NCI-H1092 treated with DMSO at 0.1 percent for 48 hours (cell line): ENCODE measurements around the gene IL36RN.

Experiments used
- DNase-seq: peaks from one replicate; lab custom pipeline; 2025; lab: John Stamatoyannopoulos, UW

The IL36RN gene

GRCh38 chr2:113050921-113051895 is 7.8 kb upstream of the IL36RN start:
- no peak for DNase-seq

GRCh38 chr2:113052396-113052917 is 6.5 kb upstream of the IL36RN start, which contains the start of gene IL36B:
IL36B (minus strand) TSS chr2:113052867.
- DNase-seq = no peak

GRCh38 chr2:113053666-113054065 is 5.3 kb upstream of the IL36RN start:
- no peak for DNase-seq

- DNase-seq = no peak
Observed at GRCh38 chr2:113054066-113054465, 4.9 kb upstream of the IL36RN start.

- no peak for DNase-seq
Observed at GRCh38 chr2:113056521-113056920, 2.5 kb upstream of the IL36RN start.

- DNase-seq = no peak
Observed at GRCh38 chr2:113057117-113057516, 1.9 kb upstream of the IL36RN start.

- DNase-seq = no peak
Observed at GRCh38 chr2:113058411-113058994, 495 bp upstream of the IL36RN start.

GRCh38 chr2:113060396-113060795 is 1.4 kb downstream of the IL36RN start:
- DNase-seq = no peak

- DNase-seq = no peak
Observed at GRCh38 chr2:113060796-113061195, 1.8 kb downstream of the IL36RN start.

GRCh38 chr2:113061241-113061640 is 2.2 kb downstream of the IL36RN start:
- no peak for DNase-seq

- DNase-seq = no peak
Observed at GRCh38 chr2:113061896-113062770, 3.1 kb downstream of the IL36RN start.

- no peak for DNase-seq
Observed at GRCh38 chr2:113064281-113064680, 5.3 kb downstream of the IL36RN start.

GRCh38 chr2:113064898-113065297 is 5.9 kb downstream of the IL36RN start:
- no peak for DNase-seq

- DNase-seq = no peak
Observed at GRCh38 chr2:113067681-113068080, 8.7 kb downstream of the IL36RN start, which contains the start of gene IL1F10. IL1F10 (plus strand) TSS chr2:113067970; CDS start chr2:113072739, 4,769 bp downstream.

GRCh38 chr2:113068249-113068648 is 9.3 kb downstream of the IL36RN start:
- DNase-seq = no peak

GRCh38 chr2:113068706-113069485 is 9.9 kb downstream of the IL36RN start:
- no peak for DNase-seq

- DNase-seq = no peak
Observed at GRCh38 chr2:113069676-113070605, 10.9 kb downstream of the IL36RN start.

- DNase-seq = no peak
Observed at GRCh38 chr2:113070606-113070975, 11.6 kb downstream of the IL36RN start.

- DNase-seq = no peak
Observed at GRCh38 chr2:113072584-113072983, 13.6 kb downstream of the IL36RN start.

- DNase-seq = no peak
Observed at GRCh38 chr2:113073325-113073834, 14.4 kb downstream of the IL36RN start.
